CD1c-positive myeloid dendritic cell (primary cell): ENCODE data around the gene JAGN1.
"Not testable (repeated sequence)": the region's sequence is repeated elsewhere in the genome, so short reads cannot be mapped to it uniquely, and the experiment has no call there.

Source experiments
- DNase-seq: peaks from one replicate; pipeline ENCODE4 v3.0.0-alpha.2; 2016; ENCODE audit errors: extremely low spot score

The JAGN1 gene

DNA sequence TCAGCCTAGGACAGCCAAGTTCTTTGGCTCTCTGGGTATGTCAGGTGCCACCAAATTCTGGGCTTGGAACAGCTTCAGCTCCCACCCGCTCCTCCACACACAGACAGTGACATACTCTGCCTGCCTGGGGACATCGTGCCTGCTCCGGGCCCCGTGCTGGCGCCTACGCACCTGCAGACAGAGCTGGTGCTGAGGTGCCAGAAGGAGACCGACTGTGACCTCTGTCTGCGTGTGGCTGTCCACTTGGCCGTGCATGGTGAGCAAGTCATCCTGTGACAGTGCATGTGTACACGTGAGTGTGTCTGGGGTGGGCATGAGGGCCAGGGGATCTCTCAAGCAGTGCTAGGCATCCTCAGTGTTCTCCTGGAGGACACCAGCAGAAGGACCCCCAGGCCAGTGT, 27.4 kb downstream of the JAGN1 start:
- DNase-seq = no peak

DNA sequence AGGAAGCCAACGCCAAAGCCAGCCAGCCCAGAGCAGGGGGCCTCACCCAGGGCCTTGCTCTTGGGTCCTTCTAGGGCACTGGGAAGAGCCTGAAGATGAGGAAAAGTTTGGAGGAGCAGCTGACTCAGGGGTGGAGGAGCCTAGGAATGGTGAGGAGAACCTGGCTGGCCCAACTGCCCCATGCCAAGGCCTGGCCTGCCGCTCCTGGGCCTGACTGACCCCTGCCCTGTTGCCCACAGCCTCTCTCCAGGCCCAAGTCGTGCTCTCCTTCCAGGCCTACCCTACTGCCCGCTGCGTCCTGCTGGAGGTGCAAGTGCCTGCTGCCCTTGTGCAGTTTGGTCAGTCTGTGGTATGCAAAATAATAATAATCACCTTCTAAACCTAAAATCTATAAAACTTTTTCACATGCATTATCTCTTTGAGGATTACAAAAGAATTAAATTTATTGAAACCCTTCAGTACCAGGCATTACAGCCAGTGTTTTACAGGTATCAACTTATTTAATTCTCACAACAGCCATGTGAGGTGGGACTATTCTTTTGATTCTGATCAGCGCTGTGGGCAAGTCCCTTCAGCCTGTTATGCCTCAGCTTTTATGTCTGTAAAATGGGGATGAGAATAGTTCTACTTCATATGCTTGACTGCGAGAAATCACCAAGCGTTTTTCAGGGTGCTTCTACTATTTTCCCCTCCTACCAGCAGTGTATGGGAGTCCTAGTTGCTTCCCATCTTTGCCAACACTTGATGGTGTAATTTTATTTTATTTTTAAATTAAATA, 28.0 kb downstream of the JAGN1 start:
- no peak for DNase-seq

DNA sequence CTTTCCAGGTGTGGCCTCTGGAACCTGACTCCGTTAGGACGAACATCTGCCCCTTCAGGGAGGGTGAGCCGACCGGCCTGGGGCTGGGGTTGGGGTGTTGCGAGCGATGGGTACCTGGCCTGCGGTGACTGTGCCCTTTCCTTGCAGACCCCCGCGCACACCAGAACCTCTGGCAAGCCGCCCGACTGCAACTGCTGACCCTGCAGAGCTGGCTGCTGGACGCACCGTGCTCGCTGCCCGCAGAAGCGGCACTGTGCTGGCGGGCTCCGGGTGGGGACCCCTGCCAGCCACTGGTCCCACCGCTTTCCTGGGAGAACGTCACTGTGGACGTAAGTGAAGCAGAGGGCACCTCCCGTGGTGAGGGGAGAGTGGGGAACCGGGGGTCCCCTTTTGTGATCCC, 37.7 kb downstream of the JAGN1 start:
- DNase-seq = no peak

DNA sequence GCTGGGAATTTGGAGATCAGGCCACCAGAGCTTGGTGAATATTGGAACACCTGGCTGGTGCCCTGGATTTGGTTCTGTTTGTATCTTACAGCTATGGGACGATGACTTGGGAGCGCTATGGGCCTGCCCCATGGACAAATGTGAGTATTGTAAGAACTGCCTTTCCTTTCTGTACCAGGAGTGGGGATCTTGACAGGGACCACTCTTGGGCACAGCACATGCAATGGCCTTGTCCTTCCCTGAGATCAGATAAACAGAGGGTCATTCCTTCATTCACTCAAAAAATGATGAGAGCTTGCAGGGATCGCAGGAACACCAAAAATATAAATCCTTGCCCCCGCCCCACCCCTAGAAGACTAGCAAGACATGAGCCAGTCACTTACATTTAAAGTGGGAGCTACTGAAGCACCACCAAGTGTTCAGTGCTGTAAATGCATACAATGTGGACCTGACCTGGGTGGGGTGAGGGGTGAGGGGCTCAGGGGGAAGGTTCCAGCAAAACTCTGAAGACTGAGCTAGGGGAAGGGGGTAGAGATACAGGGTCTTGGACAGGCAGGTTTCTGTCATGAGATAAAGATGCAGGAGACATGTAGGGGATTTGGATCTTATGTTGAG, 40.5 kb downstream of the JAGN1 start:
- DNase-seq = no peak

DNA sequence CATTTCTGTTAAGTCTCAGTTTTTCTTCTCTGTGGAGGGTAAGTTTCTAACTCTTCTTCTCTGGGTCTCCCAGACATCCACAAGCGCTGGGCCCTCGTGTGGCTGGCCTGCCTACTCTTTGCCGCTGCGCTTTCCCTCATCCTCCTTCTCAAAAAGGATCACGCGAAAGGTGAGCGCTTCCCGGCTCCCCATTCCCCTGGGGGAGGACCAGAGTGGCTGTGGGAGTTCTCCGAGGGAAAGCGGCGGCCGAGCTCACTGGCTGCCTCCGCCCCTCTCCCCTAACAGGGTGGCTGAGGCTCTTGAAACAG, 42.1 kb downstream of the JAGN1 start:
- DNase-seq = no peak

DNA sequence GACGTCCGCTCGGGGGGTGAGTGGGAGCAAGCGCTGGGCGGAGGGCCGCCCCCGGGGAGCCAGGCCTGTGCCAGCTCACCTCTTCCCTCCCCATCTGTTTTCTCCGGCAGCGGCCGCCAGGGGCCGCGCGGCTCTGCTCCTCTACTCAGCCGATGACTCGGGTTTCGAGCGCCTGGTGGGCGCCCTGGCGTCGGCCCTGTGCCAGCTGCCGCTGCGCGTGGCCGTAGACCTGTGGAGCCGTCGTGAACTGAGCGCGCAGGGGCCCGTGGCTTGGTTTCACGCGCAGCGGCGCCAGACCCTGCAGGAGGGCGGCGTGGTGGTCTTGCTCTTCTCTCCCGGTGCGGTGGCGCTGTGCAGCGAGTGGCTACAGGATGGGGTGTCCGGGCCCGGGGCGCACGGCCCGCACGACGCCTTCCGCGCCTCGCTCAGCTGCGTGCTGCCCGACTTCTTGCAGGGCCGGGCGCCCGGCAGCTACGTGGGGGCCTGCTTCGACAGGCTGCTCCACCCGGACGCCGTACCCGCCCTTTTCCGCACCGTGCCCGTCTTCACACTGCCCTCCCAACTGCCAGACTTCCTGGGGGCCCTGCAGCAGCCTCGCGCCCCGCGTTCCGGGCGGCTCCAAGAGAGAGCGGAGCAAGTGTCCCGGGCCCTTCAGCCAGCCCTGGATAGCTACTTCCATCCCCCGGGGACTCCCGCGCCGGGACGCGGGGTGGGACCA, 42.6 kb downstream of the JAGN1 start:
- peak; percentile 93 for DNase-seq

- DNase-seq = peak; percentile 97
Measured at GRCh38 chr3:9933561-9934234, 43.3 kb downstream of the JAGN1 start, which contains the start of gene CRELD1. Gene CRELD1 (plus strand): TSS chr3:9933834. CDS start chr3:9934439, 605 bp downstream.

- peak; percentile 15 for DNase-seq
Measured at GRCh38 chr3:9934235-9934621, 43.8 kb downstream of the JAGN1 start.

DNA sequence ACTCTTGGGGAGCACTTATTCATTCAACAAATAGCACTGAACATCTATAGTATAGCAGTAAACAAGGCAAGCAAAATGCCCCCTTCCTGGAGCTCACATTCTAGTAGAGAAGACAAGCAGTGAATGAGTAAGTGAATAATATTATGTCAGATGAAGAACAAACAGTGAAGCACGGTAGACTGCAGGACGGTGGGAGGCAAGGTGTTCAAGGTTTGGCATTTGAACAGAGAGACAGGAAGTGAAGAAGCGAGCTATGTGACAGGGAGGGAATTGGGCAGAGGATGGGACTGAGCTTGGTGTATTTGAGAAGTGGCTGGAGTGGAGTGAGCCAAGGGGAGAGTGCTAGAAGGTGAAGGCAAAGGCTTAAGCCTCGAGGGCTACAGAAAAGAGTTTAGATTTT, 44.6 kb downstream of the JAGN1 start:
- DNase-seq = no peak

DNA sequence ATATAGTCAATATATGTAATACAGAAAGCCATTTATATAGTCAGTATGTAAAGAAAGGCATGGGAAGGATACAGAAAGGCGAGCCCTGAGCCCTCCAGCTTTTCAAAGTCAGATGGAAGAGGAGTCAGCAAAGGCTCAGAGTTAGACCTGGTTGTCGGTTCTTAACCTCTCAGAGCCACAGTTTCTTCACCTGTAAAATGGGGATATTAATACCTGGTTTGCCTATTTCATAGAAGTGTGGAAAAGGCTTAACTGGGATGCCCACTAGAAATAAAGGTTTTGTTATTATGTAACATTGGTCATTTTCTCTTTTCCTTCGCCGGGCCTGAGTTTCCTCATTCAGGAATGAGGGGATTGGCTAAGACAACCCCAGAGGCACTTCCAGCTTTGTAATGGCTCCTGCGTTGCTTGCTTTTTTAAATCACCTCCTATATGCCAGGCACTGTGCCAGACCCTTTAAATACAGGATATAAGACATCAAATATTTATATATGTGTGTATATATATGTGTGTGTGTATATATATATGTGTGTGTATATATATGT, 45.6 kb downstream of the JAGN1 start:
- DNase-seq = peak; percentile 15

DNA sequence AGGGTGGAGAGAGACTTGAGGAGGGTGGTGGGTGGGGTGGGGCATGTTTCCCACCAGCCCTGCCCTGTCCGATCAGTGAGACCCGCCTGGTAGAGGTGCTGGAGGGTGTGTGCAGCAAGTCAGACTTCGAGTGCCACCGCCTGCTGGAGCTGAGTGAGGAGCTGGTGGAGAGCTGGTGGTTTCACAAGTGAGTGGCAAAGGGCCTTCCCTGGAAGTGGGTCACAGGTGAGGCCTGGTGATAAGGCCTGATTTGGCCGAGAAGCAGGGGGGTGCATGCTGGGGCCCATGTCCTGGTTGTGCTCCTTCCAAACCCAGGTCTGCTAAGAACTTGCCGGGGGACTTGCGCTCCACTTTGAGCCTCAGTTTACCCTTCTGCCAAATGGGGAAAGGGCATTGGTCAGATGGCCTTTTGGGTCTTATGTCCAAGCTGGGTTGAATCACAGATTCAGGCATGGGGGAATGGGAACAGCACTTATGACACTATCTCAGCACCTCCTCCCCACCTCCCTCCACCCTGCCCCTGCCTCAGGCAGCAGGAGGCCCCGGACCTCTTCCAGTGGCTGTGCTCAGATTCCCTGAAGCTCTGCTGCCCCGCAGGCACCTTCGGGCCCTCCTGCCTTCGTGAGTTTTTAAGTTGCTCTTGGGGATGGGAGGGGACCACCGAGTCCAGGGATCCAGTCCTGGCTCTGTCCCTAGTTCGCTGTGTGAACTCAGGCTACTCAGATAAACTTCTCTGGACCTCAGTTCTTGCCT, 47.3 kb downstream of the JAGN1 start:
- DNase-seq = no peak

DNA sequence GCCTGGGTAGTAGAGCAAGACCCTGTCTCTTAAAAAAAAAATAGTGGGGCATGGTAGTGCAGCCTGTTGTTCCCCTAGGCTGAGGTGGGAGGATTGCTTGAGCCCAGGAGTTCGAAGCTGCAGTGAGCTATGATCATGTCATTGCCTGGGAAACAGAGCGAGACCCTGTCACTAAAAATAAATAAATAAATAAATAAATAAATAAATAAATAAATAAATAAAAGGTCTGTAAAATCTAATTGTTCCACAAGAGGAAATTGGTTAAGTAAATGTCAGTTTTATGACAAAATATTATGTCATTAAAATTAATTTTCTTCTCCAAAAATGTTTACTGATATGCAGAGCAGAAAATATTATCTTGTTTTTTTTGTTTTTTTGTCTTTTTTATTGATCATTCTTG, 48.6 kb downstream of the JAGN1 start:
- no peak for DNase-seq

DNA sequence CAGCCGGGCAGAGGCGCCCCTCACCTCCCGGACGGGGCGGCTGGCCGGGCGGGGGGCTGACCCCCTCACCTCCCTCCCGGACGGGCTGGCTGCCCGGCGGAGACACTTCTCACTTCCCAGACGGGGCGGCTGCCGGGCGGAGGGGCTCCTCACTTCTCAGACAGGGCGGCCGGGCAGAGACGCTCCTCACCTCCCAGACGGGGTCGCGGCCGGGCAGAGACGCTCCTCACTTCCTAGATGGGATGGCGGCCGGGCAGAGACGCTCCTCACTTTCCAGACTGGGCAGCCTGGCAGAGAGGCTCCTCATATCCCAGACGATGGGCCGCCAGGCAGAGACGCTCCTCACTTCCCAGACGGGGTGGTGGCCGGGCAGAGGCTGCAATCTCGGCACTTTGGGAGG, 49.5 kb downstream of the JAGN1 start:
- not testable (repeated sequence) for DNase-seq

GRCh38 chr3:9940746-9941145, 50.3 kb downstream of the JAGN1 start:
- no peak for DNase-seq

DNA sequence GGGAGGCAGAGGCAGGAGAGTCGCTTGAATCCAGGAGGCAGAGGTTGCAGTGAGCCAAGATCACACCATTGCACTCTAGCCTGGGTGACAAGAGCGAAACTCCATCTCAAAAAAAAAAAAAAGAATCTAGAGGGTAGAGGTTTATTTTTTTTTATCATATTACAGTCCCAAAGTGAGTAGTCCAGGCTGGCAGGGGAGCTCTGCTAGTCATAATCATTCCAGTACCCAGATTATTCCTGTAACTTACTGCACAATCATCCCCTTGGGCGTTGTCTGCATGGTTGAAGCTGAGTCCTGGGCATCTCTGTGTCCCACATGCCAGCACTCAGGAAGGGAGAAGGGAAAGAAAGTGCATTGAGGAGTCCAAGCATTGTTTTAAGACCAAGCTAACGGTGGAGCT, 51.8 kb downstream of the JAGN1 start:
- DNase-seq = no peak

DNA sequence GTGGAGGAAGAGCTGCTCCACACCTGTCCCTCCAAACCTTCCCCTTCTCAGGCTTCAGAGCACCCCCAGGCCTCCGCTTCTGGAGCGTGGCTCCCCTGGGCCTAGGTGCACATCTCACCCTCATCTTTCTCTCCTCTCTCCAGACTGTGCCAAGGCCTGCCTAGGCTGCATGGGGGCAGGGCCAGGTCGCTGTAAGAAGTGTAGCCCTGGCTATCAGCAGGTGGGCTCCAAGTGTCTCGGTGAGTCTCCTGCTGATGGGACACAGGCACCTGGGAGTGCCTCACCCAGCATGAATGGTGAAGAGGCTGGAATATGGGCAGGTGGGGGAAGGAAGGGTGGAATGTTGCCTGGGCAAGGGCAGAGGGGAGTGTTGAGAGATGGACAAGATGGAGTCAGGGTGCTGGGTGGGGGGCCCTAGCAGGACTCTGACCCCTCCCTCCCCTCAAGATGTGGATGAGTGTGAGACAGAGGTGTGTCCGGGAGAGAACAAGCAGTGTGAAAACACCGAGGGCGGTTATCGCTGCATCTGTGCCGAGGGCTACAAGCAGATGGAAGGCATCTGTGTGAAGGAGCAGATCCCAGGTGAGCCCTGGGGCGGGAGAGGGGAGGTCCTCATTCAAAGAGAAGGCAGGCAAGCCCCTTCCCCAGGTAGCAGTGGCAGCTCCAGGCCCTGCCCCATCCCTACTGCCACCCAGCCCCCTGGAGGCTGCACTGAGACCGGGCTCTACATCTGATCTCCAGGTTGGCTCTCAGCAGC, 52.7 kb downstream of the JAGN1 start:
- DNase-seq = no peak
